ENCODE data around the gene CST3.

Gene CST3

GRCh38 chr20:23604306-23604705 is 33.4 kb downstream of the CST3 start:
- no peak for DNase-seq (ENCODE audit: low read depth in 4 of 4, low spot score in 1 of 4)

GRCh38 chr20:23603321-23603720 is 34.4 kb downstream of the CST3 start:
- DNase-seq (ENCODE audit: low read depth in 4 of 4, low spot score in 1 of 4): no peak

GRCh38 chr20:23602699-23603098 is 35.1 kb downstream of the CST3 start:
- DNase-seq (ENCODE audit: low read depth in 4 of 4, low spot score in 1 of 4): no peak

GRCh38 chr20:23602241-23602640 is 35.5 kb downstream of the CST3 start:
- DNase-seq (ENCODE audit: low read depth in 4 of 4, low spot score in 1 of 4): no peak

GRCh38 chr20:23601715-23602114 is 36.0 kb downstream of the CST3 start:
- no peak for DNase-seq (ENCODE audit: low read depth in 4 of 4, low spot score in 1 of 4)

- DNase-seq (ENCODE audit: low read depth in 4 of 4, low spot score in 1 of 4): no peak
Observed at GRCh38 chr20:23598481-23598880, 39.3 kb downstream of the CST3 start.

- no peak for DNase-seq (ENCODE audit: low read depth in 4 of 4, low spot score in 1 of 4)
Observed at GRCh38 chr20:23596579-23597250, 41.0 kb downstream of the CST3 start.

GRCh38 chr20:23595941-23596340 is 41.8 kb downstream of the CST3 start:
- DNase-seq (ENCODE audit: low read depth in 4 of 4, low spot score in 1 of 4): no peak

GRCh38 chr20:23588434-23589403 is 49.0 kb downstream of the CST3 start:
- no peak for DNase-seq (ENCODE audit: low read depth in 4 of 4, low spot score in 1 of 4)

GRCh38 chr20:23587631-23588030 is 50.1 kb downstream of the CST3 start:
- DNase-seq (ENCODE audit: low read depth in 4 of 4, low spot score in 1 of 4): no peak

GRCh38 chr20:23586735-23587525 is 50.8 kb downstream of the CST3 start:
- no peak for DNase-seq (ENCODE audit: low read depth in 4 of 4, low spot score in 1 of 4)

- no peak for DNase-seq (ENCODE audit: low read depth in 4 of 4, low spot score in 1 of 4)
Observed at GRCh38 chr20:23585808-23586734, 51.7 kb downstream of the CST3 start.

GRCh38 chr20:23585449-23585807 is 52.3 kb downstream of the CST3 start:
- no peak for DNase-seq (ENCODE audit: low read depth in 4 of 4, low spot score in 1 of 4)

GRCh38 chr20:23584434-23585199 is 53.1 kb downstream of the CST3 start:
- no peak for DNase-seq (ENCODE audit: low read depth in 4 of 4, low spot score in 1 of 4)

Measured in stimulated activated CD4-positive, alpha-beta T cell treated with anti-CD3 and anti-CD28 coated beads, Interleukin-1b, Interleukin-23, amount 100 ng/mL, for 24 hours (primary cell).